CD4-positive, alpha-beta T cell treated with Interleukin-15 for 1 hour (primary cell): Measurements from ENCODE around the gene GABPB1.

Source experiments
- DNase-seq: peaks from one replicate; pipeline ENCODE4 v3.0.0-alpha.2; 2020

GABPB1 gene

GRCh38 chr15:50236433-50236832, 118.6 kb downstream of the GABPB1 start:
- no peak for DNase-seq

GRCh38 chr15:50235794-50236193, 119.2 kb downstream of the GABPB1 start:
- no peak for DNase-seq

GRCh38 chr15:50234764-50235163, 120.2 kb downstream of the GABPB1 start:
- DNase-seq, result no peak

GRCh38 chr15:50233192-50233736, 121.7 kb downstream of the GABPB1 start:
- DNase-seq, result no peak

- no peak for DNase-seq
Observed at GRCh38 chr15:50232791-50233190, 122.2 kb downstream of the GABPB1 start.

- DNase-seq, result no peak
Observed at GRCh38 chr15:50231761-50232160, 123.2 kb downstream of the GABPB1 start.

GRCh38 chr15:50229336-50229735, 125.7 kb downstream of the GABPB1 start:
- no peak for DNase-seq

- DNase-seq, result no peak
Observed at GRCh38 chr15:50228866-50229265, 126.1 kb downstream of the GABPB1 start.

GRCh38 chr15:50227076-50227475, 127.9 kb downstream of the GABPB1 start:
- no peak for DNase-seq

- no peak for DNase-seq
Observed at GRCh38 chr15:50225938-50226337, 129.1 kb downstream of the GABPB1 start.
